ENCODE data around the gene ZNF772.

- TF ChIP-seq CTCF (conservative IDR thresholded peaks at IDR 0.05; ENCODE audit: low read depth, low read length), result no peak
- TF ChIP-seq EZH2phosphoT487 (IDR thresholded peaks at IDR 0.05; ENCODE audit: borderline replicate concordance, low read length), result no peak
- no peak for TF ChIP-seq EZH2 (IDR thresholded peaks at IDR 0.05; ENCODE audit: low read length, unreplicated experiment)
These were observed 25.1 kb downstream of the ZNF772 start for GRCh38 chr19:57452307-57452706.

Measured in PC-3 (cell line).